Activated CD4-positive, alpha-beta T cell treated with anti-CD3 and anti-CD28 coated beads for 1 hour (primary cell): ENCODE measurements around the gene ABHD12.
"Not testable (repeated sequence)": the region's sequence is repeated elsewhere in the genome, so short reads cannot be mapped to it uniquely, and the experiment has no call there.

Source experiments
- DNase-seq: peaks from one replicate; pipeline ENCODE4 v3.0.0-alpha.2; 2020

Gene ABHD12

GRCh38 chr20:25274891-25275812 is 115.5 kb downstream of the ABHD12 start:
- DNase-seq, result no peak

GRCh38 chr20:25274481-25274880 is 116.2 kb downstream of the ABHD12 start:
- no peak for DNase-seq

GRCh38 chr20:25273541-25274358 is 116.9 kb downstream of the ABHD12 start:
- no peak for DNase-seq

- DNase-seq, result no peak
These were observed 117.6 kb downstream of the ABHD12 start for GRCh38 chr20:25273046-25273445.

DNA sequence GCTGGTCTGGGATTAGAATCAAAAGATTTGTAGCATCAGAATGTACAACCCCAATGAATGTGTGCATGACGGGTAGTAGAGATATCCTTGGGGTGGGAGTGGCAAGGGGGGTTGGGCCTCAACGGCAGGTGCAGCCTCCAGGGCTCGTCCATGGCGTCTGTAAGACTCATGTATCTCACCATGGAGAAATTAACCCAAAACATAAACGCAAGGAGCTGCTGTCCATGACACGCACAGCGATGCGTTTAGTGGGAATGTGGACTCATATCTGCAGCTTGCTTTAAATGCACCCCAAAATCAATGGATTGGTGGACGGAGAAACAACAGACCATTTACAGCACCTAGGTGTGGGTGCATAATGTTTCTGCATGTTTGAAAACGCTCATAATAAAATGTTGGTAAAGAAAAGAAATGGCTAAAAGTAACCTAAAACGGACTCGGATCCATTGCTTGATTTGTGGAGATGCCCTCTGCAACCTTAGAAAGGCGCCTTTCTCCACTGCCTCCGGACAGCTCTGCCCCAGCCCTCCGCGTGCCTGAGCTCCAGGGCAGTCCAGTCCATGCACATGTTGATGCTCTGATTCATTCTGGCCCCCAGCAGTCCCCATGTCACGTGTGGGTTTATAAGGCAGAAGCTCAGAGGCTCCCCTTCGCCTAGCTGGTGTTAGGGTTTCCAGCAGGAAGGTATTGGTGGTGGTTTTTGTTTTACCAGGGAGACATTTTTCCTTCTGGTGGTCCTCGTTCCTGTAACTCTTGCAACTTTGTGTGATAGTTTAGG is 118.2 kb downstream of the ABHD12 start:
- no peak for DNase-seq

GRCh38 chr20:25271486-25272222 is 119.0 kb downstream of the ABHD12 start:
- no peak for DNase-seq

- DNase-seq, result no peak
These were observed 119.8 kb downstream of the ABHD12 start for GRCh38 chr20:25270829-25271251.

DNA sequence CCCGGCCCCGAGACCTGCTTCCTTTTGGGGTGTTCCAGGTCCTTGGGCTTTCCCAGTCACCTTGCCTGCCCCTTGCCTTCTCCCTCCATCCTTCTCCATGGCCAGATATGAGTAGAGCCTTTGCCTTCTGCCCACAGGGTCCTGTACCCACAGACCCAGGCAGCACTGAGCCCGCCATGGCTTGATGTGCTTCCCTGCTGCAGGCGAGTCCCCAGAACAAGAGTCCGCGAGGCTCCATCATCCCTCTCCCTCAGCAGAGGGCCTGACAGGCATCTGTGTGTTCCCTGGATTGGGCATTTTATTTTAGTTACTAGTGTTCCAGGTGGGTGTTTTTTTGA is 120.8 kb downstream of the ABHD12 start:
- DNase-seq, result no peak

DNA sequence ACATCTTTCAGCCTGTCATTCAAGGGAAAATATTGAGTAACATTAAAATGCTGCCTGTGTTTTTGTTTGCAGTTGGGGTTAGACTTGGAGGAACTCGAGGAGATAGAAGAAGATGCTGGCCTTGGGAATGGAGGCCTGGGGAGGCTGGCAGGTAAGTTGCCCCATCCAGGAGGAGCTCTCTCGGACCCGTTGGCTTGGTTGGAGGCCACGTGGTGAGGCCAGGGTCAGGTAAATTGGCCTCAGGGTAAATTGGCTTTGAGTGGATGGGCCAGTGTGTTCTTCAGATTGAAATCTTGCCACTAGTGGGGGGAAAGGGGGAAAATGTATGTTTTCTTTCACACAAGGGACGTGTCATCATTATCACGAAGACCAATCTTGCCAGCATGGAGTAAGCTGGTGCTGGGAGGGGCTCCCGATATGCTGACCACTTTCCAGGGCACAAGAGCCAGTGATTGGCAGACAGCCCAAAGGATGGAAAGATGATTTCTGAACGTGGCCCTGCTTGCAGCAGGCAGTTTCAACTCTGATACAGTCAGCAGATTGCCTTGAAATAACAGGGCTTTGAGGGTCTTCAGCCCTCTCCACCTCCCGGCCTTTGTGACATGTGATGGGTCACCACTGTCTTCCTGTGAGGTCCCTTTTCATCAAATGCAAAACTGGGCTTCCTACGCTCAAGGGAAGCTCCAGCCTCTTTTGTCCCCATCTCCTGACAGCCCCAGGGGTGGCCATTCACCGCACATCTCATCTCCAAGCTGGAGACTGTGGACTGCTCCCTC is 121.4 kb downstream of the ABHD12 start:
- DNase-seq, result no peak

- not testable (repeated sequence) for DNase-seq
These were observed 129.7 kb downstream of the ABHD12 start for GRCh38 chr20:25260770-25261437.

- DNase-seq, result no peak
These were observed 130.8 kb downstream of the ABHD12 start for GRCh38 chr20:25259788-25260254.

GRCh38 chr20:25259358-25259757 is 131.3 kb downstream of the ABHD12 start:
- no peak for DNase-seq

DNA sequence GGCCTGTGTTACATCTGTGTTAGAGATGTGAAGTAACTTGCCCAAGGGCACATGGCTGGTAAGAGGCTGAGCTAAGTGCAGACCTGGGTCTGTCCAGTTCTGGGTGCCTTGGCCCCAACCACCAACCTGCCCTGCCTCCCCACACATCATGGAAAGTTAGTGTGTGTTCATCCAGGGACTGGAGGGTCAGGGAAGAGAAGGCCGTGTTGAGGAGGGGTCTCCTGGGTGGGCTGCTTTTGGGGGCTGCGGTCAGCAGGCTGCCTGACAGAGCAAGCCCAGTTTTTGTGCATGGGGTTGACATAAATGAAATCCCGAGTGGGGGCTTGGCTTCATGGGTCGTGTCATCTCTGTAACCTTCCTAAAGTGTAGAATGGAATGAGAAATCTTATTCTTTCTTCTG is 131.8 kb downstream of the ABHD12 start:
- DNase-seq, result no peak

GRCh38 chr20:25258476-25258805 is 132.2 kb downstream of the ABHD12 start:
- DNase-seq, result no peak

DNA sequence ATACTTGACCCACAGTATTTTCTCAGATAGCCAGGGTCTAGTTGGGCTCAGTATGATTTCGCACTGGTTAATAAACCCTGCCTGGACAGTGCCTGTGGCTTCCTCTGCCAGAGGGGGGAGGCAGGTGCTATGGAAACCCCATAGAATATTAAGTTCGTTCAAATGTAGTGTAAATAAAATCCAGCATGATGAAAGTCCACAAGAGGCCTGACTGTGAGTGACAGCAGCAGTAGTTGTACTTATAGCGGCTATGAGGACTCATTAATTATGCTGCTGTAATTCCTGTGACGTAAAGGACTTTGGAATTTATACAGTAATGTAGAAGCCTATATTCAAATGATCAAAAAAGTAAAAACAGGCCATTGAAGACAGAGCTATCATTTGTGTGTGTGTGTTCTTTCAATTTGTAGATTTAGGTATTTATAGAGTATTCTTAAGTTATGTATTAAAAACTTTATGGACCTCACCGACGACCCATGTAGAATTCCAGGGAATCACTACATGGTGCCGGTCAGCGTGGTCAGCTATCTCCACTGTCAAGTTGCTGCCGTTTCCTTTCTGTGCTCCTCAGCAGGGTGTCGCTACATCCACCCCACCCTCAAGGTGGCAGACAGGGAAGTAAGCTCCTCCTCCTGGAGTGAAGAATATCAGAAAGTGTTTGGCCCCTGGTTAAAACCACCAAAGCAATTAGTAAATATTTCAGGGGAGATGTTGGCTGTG is 132.7 kb downstream of the ABHD12 start:
- DNase-seq, result no peak

DNA sequence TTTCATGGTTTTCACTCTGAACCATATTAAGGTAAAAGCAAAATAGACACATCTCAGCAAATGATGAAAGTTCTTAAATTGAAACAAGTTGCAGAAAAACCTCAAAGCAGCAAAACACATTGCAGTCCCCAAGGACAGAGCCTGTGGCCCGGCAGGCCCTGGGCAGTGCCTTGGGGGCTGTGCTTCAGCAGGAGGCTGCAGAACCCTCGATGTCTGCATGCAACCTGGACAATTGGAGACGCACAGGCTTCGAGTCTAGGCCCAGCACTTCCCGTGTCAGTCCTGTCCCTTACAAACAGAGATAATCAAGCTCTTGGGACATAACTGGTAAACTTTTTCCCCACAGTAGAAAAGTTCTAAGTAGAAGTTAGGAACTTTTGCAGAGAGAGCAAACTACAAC is 133.5 kb downstream of the ABHD12 start:
- no peak for DNase-seq

GRCh38 chr20:25256226-25256859 is 134.3 kb downstream of the ABHD12 start:
- no peak for DNase-seq

- no peak for DNase-seq
These were observed 135.5 kb downstream of the ABHD12 start for GRCh38 chr20:25254986-25255680.

DNA sequence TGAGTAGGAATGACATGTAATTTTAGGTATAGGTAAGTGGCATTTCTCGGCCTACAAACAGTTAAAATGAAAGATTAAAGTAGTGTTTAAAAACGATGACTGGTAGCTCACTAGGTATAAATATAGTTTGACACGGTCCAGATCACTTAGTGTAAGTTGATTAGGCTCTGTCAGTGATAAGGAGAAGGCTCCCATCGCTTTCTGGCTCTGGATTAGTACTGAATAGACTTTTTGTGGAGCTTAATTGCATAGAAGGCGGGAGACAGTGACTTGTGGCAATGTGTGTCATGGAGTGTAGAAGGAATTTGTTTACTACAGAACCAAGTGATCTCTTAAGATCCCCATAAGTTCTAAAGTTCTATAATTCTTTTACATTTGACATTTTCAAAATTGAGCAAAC is 136.1 kb downstream of the ABHD12 start:
- no peak for DNase-seq
